Thyroid gland (tissue), 4 donors: ENCODE results near the gene GPBP1L1. TPM values are rescaled to one million over a fixed set of nuclear protein-coding genes. Genes with fewer than 3 reads are reported as not detected.

Source experiments
- DNase-seq, 2 donors: peaks; one replicate each; pipeline ENCODE4 v3.0.0-alpha.2; 2019
- H3K27ac ChIP-seq, 3 donors: fragments of 200-600 bp; sonication (generic); 1 replicate in 2 of 3; 2 replicates in 1 of 3; pipeline ENCODE4 v1.5.1; 2016 to 2019; ENCODE audit warnings: mild to moderate bottlenecking in 1 of 3, moderate library complexity in 1 of 3
- H3K27me3 ChIP-seq: fragments of 200-600 bp; sonication (generic); one replicate; pipeline ENCODE4 v1.5.1; 2019
- H3K36me3 ChIP-seq, 2 donors: fragments of 200-600 bp; sonication (generic); one replicate each; pipeline ENCODE4 v1.5.1; 2016 to 2019
- H3K4me1 ChIP-seq, 2 donors: fragments of 200-600 bp; sonication (generic); one replicate each; pipeline ENCODE4 v1.5.1; 2017 to 2019
- H3K4me3 ChIP-seq, 3 donors: fragments of 200-600 bp; sonication (generic); replicated peaks in 1 of 3; 1 replicate in 2 of 3; 2 replicates in 1 of 3; pipeline ENCODE4 v1.5.1; 2016; ENCODE audit warnings: mild to moderate bottlenecking in 1 of 3
- H3K9me3 ChIP-seq: fragments of 200-600 bp; sonication (generic); one replicate; pipeline ENCODE4 v1.5.1; 2017
- POLR2A ChIP-seq, 2 donors: fragments of 450-650 bp; IDR thresholded peaks; one replicate each; pipeline ENCODE4 v1.6.1; 2017; ENCODE audit warnings: antibody characterized with exemption in 2 of 2, mild to moderate bottlenecking in 2 of 2, moderate library complexity in 1 of 2
- WGBS, 2 donors: methylation state at CpG; one replicate each; pipeline ENCODE4 v1.1.5; 2017; 5-methylcytosine and 5-hydroxymethylcytosine counted together
- intact Hi-C: fragments of 100-400 bp; cut with DNase I; formaldehyde crosslinking; loops from one replicate; pipeline ENCODE4 v1.15.1; 2023
- total RNA-seq, 4 donors: library from RNA; depleted of rRNA; stranded (reverse); fragments of >200 nt; gene quantifications; one replicate each; pipeline ENCODE4 v1.2.3, GENCODE V29; 2016
- TF ChIP-seq, protein P1 (sequence below), 6 experiments: fragments of 200-600 bp in 3 of 6; fragments of 450-650 bp in 3 of 6; sonication (generic) in 3 of 6; IDR thresholded peaks; one replicate each; pipeline ENCODE4 v1.5.1; 2016 to 2019; ENCODE audit warnings: antibody characterized with exemption in 6 of 6, mild to moderate bottlenecking in 2 of 6, inconsistent platforms in 1 of 6, moderate library complexity in 1 of 6

GPBP1L1 gene
- total RNA-seq, 4 donors from 2014 or later: 146 to 220 (median 176) TPM

DNA sequence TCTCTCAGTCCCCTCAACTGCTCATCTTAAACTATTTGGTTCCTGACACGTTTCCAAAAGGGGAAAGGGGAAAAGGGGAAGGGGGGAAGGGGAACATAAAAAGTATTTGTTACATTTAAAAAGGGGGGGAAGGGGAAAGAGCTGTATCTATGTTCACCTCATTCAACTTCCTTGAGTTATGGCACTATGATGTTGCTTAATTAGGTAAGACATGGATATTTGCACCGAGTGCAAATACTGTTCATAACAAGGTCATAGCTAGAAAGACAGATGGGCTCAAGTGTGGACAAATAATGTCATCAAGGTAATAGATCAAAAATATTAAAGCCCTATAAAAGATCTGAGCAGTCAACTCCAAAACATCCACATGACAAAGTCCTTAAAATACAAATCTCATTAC, 26.0 kb downstream of the GPBP1L1 start:
- no peak overlapping the region for H3K27ac ChIP-seq
- no peak for DNase-seq
- no peak overlapping the region for H3K4me3 ChIP-seq
- WGBS, 2 donors: 70 to 88% methylated on average over 2 of the region's 2 CpGs
- no peaks in the 10 kb centered on the region for H3K9me3 ChIP-seq
- intact Hi-C loops: no loop called here
- peaks cover 34 to 35% of the 10 kb centered on the region in 2 donors for H3K36me3 ChIP-seq
- no peaks in the 10 kb centered on the region for H3K4me1 ChIP-seq
- TF ChIP-seq, protein P1, sequence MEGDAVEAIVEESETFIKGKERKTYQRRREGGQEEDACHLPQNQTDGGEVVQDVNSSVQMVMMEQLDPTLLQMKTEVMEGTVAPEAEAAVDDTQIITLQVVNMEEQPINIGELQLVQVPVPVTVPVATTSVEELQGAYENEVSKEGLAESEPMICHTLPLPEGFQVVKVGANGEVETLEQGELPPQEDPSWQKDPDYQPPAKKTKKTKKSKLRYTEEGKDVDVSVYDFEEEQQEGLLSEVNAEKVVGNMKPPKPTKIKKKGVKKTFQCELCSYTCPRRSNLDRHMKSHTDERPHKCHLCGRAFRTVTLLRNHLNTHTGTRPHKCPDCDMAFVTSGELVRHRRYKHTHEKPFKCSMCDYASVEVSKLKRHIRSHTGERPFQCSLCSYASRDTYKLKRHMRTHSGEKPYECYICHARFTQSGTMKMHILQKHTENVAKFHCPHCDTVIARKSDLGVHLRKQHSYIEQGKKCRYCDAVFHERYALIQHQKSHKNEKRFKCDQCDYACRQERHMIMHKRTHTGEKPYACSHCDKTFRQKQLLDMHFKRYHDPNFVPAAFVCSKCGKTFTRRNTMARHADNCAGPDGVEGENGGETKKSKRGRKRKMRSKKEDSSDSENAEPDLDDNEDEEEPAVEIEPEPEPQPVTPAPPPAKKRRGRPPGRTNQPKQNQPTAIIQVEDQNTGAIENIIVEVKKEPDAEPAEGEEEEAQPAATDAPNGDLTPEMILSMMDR (IDR thresholded peaks at IDR 0.05): no peak
- no peak for TF ChIP-seq POLR2A (IDR thresholded peaks at IDR 0.05)
- H3K27me3 ChIP-seq: no peaks in the 10 kb centered on the region

- TF ChIP-seq, protein P1 (IDR thresholded peaks at IDR 0.05): no peak
- TF ChIP-seq POLR2A (IDR thresholded peaks at IDR 0.05): no peak
- Histone ChIP-seq H3K27ac (no peak overlapping the region), H3K9me3 (no peaks in the 10 kb centered on the region), H3K36me3 (peaks cover 43 to 46% of the 10 kb centered on the region in 2 donors), H3K4me1 (no peaks in the 10 kb centered on the region), H3K4me3 (no peak overlapping the region), H3K27me3 (no peaks in the 10 kb centered on the region)
- intact Hi-C loops: no loop called here
- no peak for DNase-seq
- 91 to 96% methylated on average over 2 of the region's 2 CpGs for WGBS, 2 donors
Measured at GRCh38 chr1:45659222-45659621, 27.1 kb downstream of the GPBP1L1 start.

- H3K4me1 ChIP-seq: no peaks in the 10 kb centered on the region
- intact Hi-C loops: no loop called here
- H3K27me3 ChIP-seq: no peaks in the 10 kb centered on the region
- TF ChIP-seq POLR2A (IDR thresholded peaks at IDR 0.05): no peak
- TF ChIP-seq, protein P1 (IDR thresholded peaks at IDR 0.05): no peak
- no peak overlapping the region for H3K4me3 ChIP-seq
- 84 to 88% methylated on average over 2 of the region's 2 CpGs for WGBS, 2 donors
- H3K36me3 ChIP-seq: peaks cover 51% of the 10 kb centered on the region in 2 donors
- no peak for DNase-seq
- H3K9me3 ChIP-seq: no peaks in the 10 kb centered on the region
- no peak overlapping the region for H3K27ac ChIP-seq
Measured at GRCh38 chr1:45658171-45658570, 28.2 kb downstream of the GPBP1L1 start.

GRCh38 chr1:45656573-45657226, 29.6 kb downstream of the GPBP1L1 start:
- 97 to 98% methylated on average over 3 of the region's 3 CpGs for WGBS, 2 donors
- Histone ChIP-seq H3K9me3 (no peaks in the 10 kb centered on the region), H3K27ac (no peak overlapping the region), H3K4me1 (no peaks in the 10 kb centered on the region), H3K27me3 (no peaks in the 10 kb centered on the region), H3K4me3 (no peak overlapping the region), H3K36me3 (peaks cover 51 to 55% of the 10 kb centered on the region in 2 donors)
- TF ChIP-seq, protein P1 (IDR thresholded peaks at IDR 0.05): no peak
- intact Hi-C loops: no loop called here
- DNase-seq: no peak

- no peak overlapping the region for H3K4me3 ChIP-seq
- DNase-seq: no peak
- no peaks in the 10 kb centered on the region for H3K27me3 ChIP-seq
- no peak overlapping the region for H3K27ac ChIP-seq
- TF ChIP-seq POLR2A (IDR thresholded peaks at IDR 0.05): no peak
- TF ChIP-seq, protein P1 (IDR thresholded peaks at IDR 0.05): no peak
- no peaks in the 10 kb centered on the region for H3K9me3 ChIP-seq
- H3K4me1 ChIP-seq: no peaks in the 10 kb centered on the region
- WGBS, 2 donors: 95% methylated on average over 12 of the region's 12 CpGs
- H3K36me3 ChIP-seq: peaks cover 61 to 62% of the 10 kb centered on the region in 2 donors
- intact Hi-C loops: no loop called here
Measured at GRCh38 chr1:45654540-45655280, 31.6 kb downstream of the GPBP1L1 start.
